Measurements from ENCODE around the gene DENND4B. TPM values are rescaled to one million over a fixed set of nuclear protein-coding genes. Genes with fewer than 3 reads are reported as not detected.

DENND4B gene
- total and polyA plus RNA-seq, 9 of the 15 experiments (the other 6 are each of a cell fraction or from before 2014, with no cell fraction given): 9.5 to 80.5 (median 23.1) TPM

DNA sequence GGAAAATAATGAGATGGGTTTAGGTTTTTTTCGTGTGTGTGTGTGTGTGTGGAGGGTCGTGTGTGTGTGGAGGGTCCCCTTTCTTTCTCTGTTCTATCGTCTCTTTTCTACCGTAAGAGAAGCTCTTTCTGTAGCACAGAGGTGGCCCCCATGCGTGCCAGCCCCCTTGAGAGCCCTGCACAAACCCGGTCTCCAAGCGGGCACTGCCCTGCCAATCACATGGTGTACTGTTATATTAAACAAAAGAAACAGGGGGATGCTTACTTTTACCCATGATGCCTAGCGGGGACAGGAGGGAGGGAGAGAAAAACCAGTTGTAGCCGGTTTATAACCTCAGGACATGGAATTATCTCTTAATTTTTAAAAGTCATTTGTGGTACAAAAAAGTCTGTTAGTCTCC is 64.8 kb downstream of the DENND4B start:
- 46% methylated on average over 7 of the region's 9 CpGs for WGBS (ENCODE audit: insufficient coverage, low coverage, missing lambda C conversion rate)

More for the DNA sequence above, 64.8 kb downstream of the DENND4B start:
- Histone ChIP-seq H3K79me2 (ENCODE audit: control insufficient read depth, insufficient read depth, low read length) (peaks cover 75% of the 10 kb centered on the region), H3K9me3 (replicated peaks; ENCODE audit: control insufficient read depth, insufficient read depth, low read depth, low read length) (no peaks in the 10 kb centered on the region), H3K9me1 (ENCODE audit: control insufficient read depth, insufficient read depth, low read length) (peaks cover 5% of the 10 kb centered on the region), H3K4me1 (replicated peaks in 1 of 2; ENCODE audit: control insufficient read depth in 2 of 2, insufficient read depth in 2 of 2, low read length in 2 of 2) (peaks cover 3 to 25% of the 10 kb centered on the region in 2 experiments; a peak in 4 of 5 replicates), H3K27ac (ENCODE audit: extremely low read depth, low read depth, low read length) (no peak overlapping the region), H3K9ac (ENCODE audit: insufficient read depth in 1 of 2, low read depth in 2 of 2, low read length in 2 of 2) (0 out of 4 replicates have a peak overlapping the region, but pooled peaks of 1 of the 2 experiments have one; percentile 6), H2AFZ (ENCODE audit: low read depth, low read length) (no peak overlapping the region), H3K27me3 (ENCODE audit: control insufficient read depth in 2 of 2, insufficient read depth in 2 of 2, low read length in 2 of 2) (no peaks in the 10 kb centered on the region), H3K4me2 (ENCODE audit: insufficient read depth, low read length) (0 out of 2 replicates have a peak overlapping the region, but pooled peaks have one; percentile 0), H3K36me3 (ENCODE audit: control insufficient read depth, insufficient read depth, low read length) (peaks cover under 1% of the 10 kb centered on the region; the same call in 1 of the 3 replicates), H3K4me3 (no peak overlapping the region), H4K20me1 (replicated peaks; ENCODE audit: control insufficient read depth, insufficient read depth, low read length) (peaks cover 13% of the 10 kb centered on the region)
- no peak for DNase-seq (ENCODE audit: extremely low read depth in 1 of 4, low spot score in 3 of 4)
- no peak for FAIRE-seq
- ChIA-PET POLR2A (interaction anchor here (0.7 to 2.0 kb wide), 7 partner anchors 10 to 106 kb away, joined by 3 to 5 read pairs (median 4); partner anchors contain the start of gene SLC27A3), CTCF (ENCODE audit: low intra/inter-chr PET ratio) (no interaction called here)
- intact Hi-C loops (cut with micrococcal nuclease) (loop anchor here (5.0 kb wide), 1 partner anchor 41 kb away; the partner anchor contains the start of gene GATAD2B), in situ Hi-C loops (cut with MboI) (no loop called here)
- TF ChIP-seq EZH2 (IDR thresholded peaks at IDR 0.05; ENCODE audit: borderline replicate concordance, low read depth, low read length): no peak
- TF ChIP-seq CREB1 (IDR thresholded peaks at IDR 0.05): no peak
- no peak for TF ChIP-seq CREB1 (CRISPR knock-in tag; IDR thresholded peaks at IDR 0.05)
- peak; percentile 92 for TF ChIP-seq REST (IDR thresholded peaks at IDR 0.05; ENCODE audit: borderline replicate concordance)
- no peak for TF ChIP-seq REST (CRISPR knock-in tag; IDR thresholded peaks at IDR 0.05; ENCODE audit: low read depth)
- peak; percentile 49; the same call in 1 of the 2 replicates for TF ChIP-seq ZNF143 (CRISPR knock-in tag; IDR thresholded peaks at IDR 0.05)
- no peak for TF ChIP-seq NEUROD1 (IDR thresholded peaks at IDR 0.05; ENCODE audit: borderline replicate concordance, low read depth, low read length, partially characterized antibody)
- TF ChIP-seq, protein P1, sequence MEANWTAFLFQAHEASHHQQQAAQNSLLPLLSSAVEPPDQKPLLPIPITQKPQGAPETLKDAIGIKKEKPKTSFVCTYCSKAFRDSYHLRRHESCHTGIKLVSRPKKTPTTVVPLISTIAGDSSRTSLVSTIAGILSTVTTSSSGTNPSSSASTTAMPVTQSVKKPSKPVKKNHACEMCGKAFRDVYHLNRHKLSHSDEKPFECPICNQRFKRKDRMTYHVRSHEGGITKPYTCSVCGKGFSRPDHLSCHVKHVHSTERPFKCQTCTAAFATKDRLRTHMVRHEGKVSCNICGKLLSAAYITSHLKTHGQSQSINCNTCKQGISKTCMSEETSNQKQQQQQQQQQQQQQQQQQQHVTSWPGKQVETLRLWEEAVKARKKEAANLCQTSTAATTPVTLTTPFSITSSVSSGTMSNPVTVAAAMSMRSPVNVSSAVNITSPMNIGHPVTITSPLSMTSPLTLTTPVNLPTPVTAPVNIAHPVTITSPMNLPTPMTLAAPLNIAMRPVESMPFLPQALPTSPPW (CRISPR knock-in tag; IDR thresholded peaks at IDR 0.05): 0 out of 2 replicates have a peak, but pooled peaks have one; percentile 27
- TF ChIP-seq, protein P2, sequence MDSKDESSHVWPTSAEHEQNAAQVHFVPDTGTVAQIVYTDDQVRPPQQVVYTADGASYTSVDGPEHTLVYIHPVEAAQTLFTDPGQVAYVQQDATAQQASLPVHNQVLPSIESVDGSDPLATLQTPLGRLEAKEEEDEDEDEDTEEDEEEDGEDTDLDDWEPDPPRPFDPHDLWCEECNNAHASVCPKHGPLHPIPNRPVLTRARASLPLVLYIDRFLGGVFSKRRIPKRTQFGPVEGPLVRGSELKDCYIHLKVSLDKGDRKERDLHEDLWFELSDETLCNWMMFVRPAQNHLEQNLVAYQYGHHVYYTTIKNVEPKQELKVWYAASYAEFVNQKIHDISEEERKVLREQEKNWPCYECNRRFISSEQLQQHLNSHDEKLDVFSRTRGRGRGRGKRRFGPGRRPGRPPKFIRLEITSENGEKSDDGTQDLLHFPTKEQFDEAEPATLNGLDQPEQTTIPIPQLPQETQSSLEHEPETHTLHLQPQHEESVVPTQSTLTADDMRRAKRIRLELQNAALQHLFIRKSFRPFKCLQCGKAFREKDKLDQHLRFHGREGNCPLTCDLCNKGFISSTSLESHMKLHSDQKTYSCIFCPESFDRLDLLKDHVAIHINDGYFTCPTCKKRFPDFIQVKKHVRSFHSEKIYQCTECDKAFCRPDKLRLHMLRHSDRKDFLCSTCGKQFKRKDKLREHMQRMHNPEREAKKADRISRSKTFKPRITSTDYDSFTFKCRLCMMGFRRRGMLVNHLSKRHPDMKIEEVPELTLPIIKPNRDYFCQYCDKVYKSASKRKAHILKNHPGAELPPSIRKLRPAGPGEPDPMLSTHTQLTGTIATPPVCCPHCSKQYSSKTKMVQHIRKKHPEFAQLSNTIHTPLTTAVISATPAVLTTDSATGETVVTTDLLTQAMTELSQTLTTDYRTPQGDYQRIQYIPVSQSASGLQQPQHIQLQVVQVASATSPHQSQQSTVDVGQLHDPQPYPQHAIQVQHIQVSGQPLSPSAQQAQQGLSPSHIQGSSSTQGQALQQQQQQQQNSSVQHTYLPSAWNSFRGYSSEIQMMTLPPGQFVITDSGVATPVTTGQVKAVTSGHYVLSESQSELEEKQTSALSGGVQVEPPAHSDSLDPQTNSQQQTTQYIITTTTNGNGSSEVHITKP (IDR thresholded peaks at IDR 0.05; ENCODE audit: partially characterized antibody): no peak
- peak; percentile 34; the same call in 1 of the 3 replicates for ATAC-seq
- BruUV-seq (replicated peaks): no TSS peak

Data from K562 (cell line).